Adrenal gland (tissue), 12 donors: ENCODE data around the gene NUP98. TPM values are rescaled to one million over a fixed set of nuclear protein-coding genes. Genes with fewer than 3 reads are reported as not detected.

Experiments used
- DNase-seq, 7 donors: peaks; one replicate each; pipeline ENCODE4 v3.0.0-alpha.2; 2019 to 2020
- H3K27ac ChIP-seq, 5 donors: fragments of 200-600 bp; sonication (generic) in 4 of 5; 1 replicate in 3 of 5; 2 replicates in 2 of 5; pipeline versions ENCODE4 v1.5.1 to v1.8.0; 2016 to 2020; ENCODE audit warnings: mild to moderate bottlenecking in 1 of 5
- H3K27me3 ChIP-seq: fragments of 200-600 bp; 2 replicates; pipeline ENCODE4 v1.8.0; 2021
- H3K36me3 ChIP-seq, 2 donors: fragments of 200-600 bp; replicated peaks in 1 of 2; 1 replicate in 1 of 2; 2 replicates in 1 of 2; pipeline versions ENCODE4 v1.5.1 to v1.8.0; 2018 to 2022
- H3K4me1 ChIP-seq, 2 donors: fragments of 200-600 bp; replicated peaks in 1 of 2; 1 replicate in 1 of 2; 2 replicates in 1 of 2; pipeline versions ENCODE4 v1.5.1 to v1.8.0; 2018 to 2021
- H3K4me3 ChIP-seq, 4 donors: fragments of 200-600 bp; sonication (generic) in 3 of 4; one replicate each; pipeline ENCODE4 v1.5.1; 2016 to 2018
- H3K9me3 ChIP-seq, 3 donors: fragments of 200-600 bp; sonication (generic) in 1 of 3; replicated peaks in 1 of 3; 1 replicate in 2 of 3; 2 replicates in 1 of 3; pipeline versions ENCODE4 v1.5.1 to v1.8.0; 2016 to 2021
- POLR2A ChIP-seq, 2 donors: fragments of 450-650 bp; IDR thresholded peaks; one replicate each; pipeline ENCODE4 v1.6.1; 2017; ENCODE audit warnings: antibody characterized with exemption in 2 of 2, mild to moderate bottlenecking in 2 of 2, moderate library complexity in 1 of 2
- WGBS, 4 donors: extraction: QIAGEN DNeasy Blood & Tissue Kit in 2 of 4; methylation state at CpG; one replicate each; pipeline versions ENCODE4 v1.1.5 to v1.1.7; 2013 to 2017; 5-methylcytosine and 5-hydroxymethylcytosine counted together
- intact Hi-C, 2 donors: fragments of 100-400 bp; cut with DNase I; formaldehyde crosslinking; loops; one replicate each; pipeline versions ENCODE4 v1.14.1 to v1.15.0; 2022 to 2023
- polyA plus RNA-seq, 3 donors: library from polyadenylated mRNA; stranded (reverse); fragments of 200-250 nt in 2 of 3; fragments of 350-450 nt in 1 of 3; fragmentation: Illumina TruSeq in 1 of 3; extraction: RNeasy Lipid Tissue Mini Kit (QIAGEN cat#74804) in 1 of 3; gene quantifications; one replicate each; pipeline ENCODE4 v1.2.3, GENCODE V29; 2013 to 2014
- total RNA-seq, 9 donors: library from RNA; depleted of rRNA in 4 of 9; stranded (reverse); fragments of >200 nt in 4 of 9; fragments of 120-200 nt in 1 of 9; fragmentation: NEBNext Ultra II Directional in 1 of 9; extraction: Animal tissue kit (Norgen Biotek cat#: 25700) in 1 of 9; gene quantifications; one replicate each; pipeline versions ENCODE4 v1.1.0 to v1.2.4, GENCODE V29; 2013 to 2023
- TF ChIP-seq, protein P1 (sequence below), 6 experiments: fragments of 450-650 bp in 4 of 6; fragments of 200-600 bp in 2 of 6; sonication (generic) in 1 of 6; IDR thresholded peaks; 1 replicate in 5 of 6; 2 replicates in 1 of 6; pipeline versions ENCODE4 v1.5.1 to v1.8.0; 2016 to 2021; ENCODE audit warnings: antibody characterized with exemption in 6 of 6, mild to moderate bottlenecking in 2 of 6, moderate library complexity in 1 of 6
- donor health status: healthy with polysubstance abuse.
- donor health status: Bipolar disorder and iron deficiency.
- donor health status: DM: yes; HTN: yes; CAD: no.
- donor health status: DM: no; HTN: no; CAD: no.
- donor health status: DM: no; HTN: no; CAD: no.
- donor health status: DM: yes; HTN: yes; CAD: no.

Gene NUP98
- total and polyA plus RNA-seq, 12 donors = 14.6 to 226 (median 56.9) TPM

- intact Hi-C loops = no loop called here
- Histone ChIP-seq H3K9me3 (no peaks in the 10 kb centered on the region), H3K36me3 (no peaks in the 10 kb centered on the region), H3K27ac (no peak overlapping the region), H3K4me1 (peaks cover 6 to 7% of the 10 kb centered on the region in 2 donors), H3K4me3 (no peak overlapping the region), H3K27me3 (no peaks in the 10 kb centered on the region)
- 67 to 87% (median 85%) methylated on average over 1 to 3 of the region's 3 CpGs for WGBS, 4 donors
- TF ChIP-seq, protein P1, sequence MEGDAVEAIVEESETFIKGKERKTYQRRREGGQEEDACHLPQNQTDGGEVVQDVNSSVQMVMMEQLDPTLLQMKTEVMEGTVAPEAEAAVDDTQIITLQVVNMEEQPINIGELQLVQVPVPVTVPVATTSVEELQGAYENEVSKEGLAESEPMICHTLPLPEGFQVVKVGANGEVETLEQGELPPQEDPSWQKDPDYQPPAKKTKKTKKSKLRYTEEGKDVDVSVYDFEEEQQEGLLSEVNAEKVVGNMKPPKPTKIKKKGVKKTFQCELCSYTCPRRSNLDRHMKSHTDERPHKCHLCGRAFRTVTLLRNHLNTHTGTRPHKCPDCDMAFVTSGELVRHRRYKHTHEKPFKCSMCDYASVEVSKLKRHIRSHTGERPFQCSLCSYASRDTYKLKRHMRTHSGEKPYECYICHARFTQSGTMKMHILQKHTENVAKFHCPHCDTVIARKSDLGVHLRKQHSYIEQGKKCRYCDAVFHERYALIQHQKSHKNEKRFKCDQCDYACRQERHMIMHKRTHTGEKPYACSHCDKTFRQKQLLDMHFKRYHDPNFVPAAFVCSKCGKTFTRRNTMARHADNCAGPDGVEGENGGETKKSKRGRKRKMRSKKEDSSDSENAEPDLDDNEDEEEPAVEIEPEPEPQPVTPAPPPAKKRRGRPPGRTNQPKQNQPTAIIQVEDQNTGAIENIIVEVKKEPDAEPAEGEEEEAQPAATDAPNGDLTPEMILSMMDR (IDR thresholded peaks at IDR 0.05) = no peak
- no peak for TF ChIP-seq POLR2A (IDR thresholded peaks at IDR 0.05)
- DNase-seq = no peak
Observed at GRCh38 chr11:3810446-3810845, 13.1 kb upstream of the NUP98 start.

GRCh38 chr11:3809624-3809928 lies 12.2 kb upstream of the NUP98 start:
- intact Hi-C loops = no loop called here
- no peaks in the 10 kb centered on the region for H3K9me3 ChIP-seq
- no peaks in the 10 kb centered on the region for H3K27me3 ChIP-seq
- WGBS, 4 donors = 93 to 100% (median 100%) methylated on average over 1 of the region's 1 CpG
- no peaks in the 10 kb centered on the region for H3K36me3 ChIP-seq
- DNase-seq = no peak
- H3K27ac ChIP-seq = no peak overlapping the region
- no peak for TF ChIP-seq POLR2A (IDR thresholded peaks at IDR 0.05)
- peaks cover 6 to 7% of the 10 kb centered on the region in 2 donors for H3K4me1 ChIP-seq
- H3K4me3 ChIP-seq = no peak overlapping the region

DNA sequence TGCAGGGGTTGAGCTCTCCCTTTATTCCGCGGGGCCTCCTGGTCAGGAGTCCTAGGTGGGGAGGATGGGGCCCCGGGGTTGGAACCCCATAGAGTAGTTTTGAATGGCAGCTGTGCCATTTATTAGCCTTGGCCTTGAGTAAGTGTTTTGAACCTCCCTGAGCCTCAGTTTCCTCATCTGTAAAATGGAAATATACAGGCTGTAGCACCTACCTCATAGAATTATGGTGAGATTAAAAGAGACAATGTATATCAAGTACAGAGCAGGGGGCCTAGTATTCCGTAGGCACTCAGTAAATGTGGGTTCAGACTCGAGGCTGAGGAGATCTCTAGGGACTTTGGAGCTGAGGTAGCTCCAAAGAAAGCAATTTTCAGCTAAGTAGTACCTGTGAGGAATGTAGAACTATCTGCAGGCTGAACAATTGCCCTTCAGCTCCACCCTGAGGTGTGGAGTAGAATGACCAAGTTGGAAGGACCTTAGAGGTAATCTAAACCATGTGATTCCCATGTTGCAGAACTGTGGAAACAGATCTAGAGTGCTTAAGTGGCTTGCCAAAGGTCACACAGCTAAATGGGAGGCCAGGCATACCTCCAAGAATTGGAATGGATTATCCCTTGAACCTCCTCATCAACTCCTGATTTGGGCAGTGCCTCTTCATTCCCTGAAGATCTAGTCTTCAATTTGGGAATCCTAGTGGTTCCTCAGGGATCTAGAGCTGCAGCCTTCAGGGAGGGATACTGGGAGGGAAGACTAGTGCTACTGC lies 11.7 kb upstream of the NUP98 start:
- no peaks in the 10 kb centered on the region for H3K27me3 ChIP-seq
- peak overlapping the region in 2 of 4 donors; percentile 60 to 91 for H3K4me3 ChIP-seq
- no peak overlapping the region for H3K27ac ChIP-seq
- intact Hi-C loops = no loop called here
- peak in 4 of 7 donors; percentile 34 to 55 (median 44) for DNase-seq
- H3K9me3 ChIP-seq = no peaks in the 10 kb centered on the region
- WGBS, 4 donors = 30 to 62% (median 33%) methylated on average over 2 to 5 of the region's 5 CpGs
- TF ChIP-seq, protein P1 (IDR thresholded peaks at IDR 0.05) = peak in 5 of 6 experiments; percentile 39 to 53 (median 41)
- TF ChIP-seq POLR2A (IDR thresholded peaks at IDR 0.05) = no peak
- peaks cover 6 to 7% of the 10 kb centered on the region in 2 donors for H3K4me1 ChIP-seq
- H3K36me3 ChIP-seq = no peaks in the 10 kb centered on the region

- intact Hi-C loops = no loop called here
- WGBS, 4 donors = 0 to 3% (median 1%) methylated on average over 19 to 55 of the region's 55 CpGs
- Histone ChIP-seq H3K27me3 (no peaks in the 10 kb centered on the region), H3K36me3 (no peaks in the 10 kb centered on the region), H3K27ac (peak within 1 kb of the TSS in 1 of 5 donors; percentile 16), H3K4me3 (peak within 1 kb of the TSS in 3 of 4 donors; percentile 60 to 91 (median 64)), H3K4me1 (peaks cover 6 to 7% of the 10 kb centered on the region in 2 donors), H3K9me3 (no peaks in the 10 kb centered on the region)
- TF ChIP-seq POLR2A (IDR thresholded peaks at IDR 0.05) = no peak
- TF ChIP-seq, protein P1 (IDR thresholded peaks at IDR 0.05) = peak; percentile 31 to 61 (median 54)
- DNase-seq = peak; percentile 41 to 73 (median 60)
Observed at GRCh38 chr11:3807909-3808860, 10.8 kb upstream of the NUP98 start, which contains the start of gene PGAP2. Gene PGAP2, plus strand, starts transcription at chr11:3808560. Its CDS starts 2,700 bp downstream, at chr11:3811260.
